Measurements from ENCODE around the gene COX4I2.
"Not testable (repeated sequence)": the region's sequence is repeated elsewhere in the genome, so short reads cannot be mapped to it uniquely, and the experiment has no call there.

GRCh38 chr20:31668944-31669343 lies 31.2 kb downstream of the COX4I2 start:
- TF ChIP-seq, protein P1, sequence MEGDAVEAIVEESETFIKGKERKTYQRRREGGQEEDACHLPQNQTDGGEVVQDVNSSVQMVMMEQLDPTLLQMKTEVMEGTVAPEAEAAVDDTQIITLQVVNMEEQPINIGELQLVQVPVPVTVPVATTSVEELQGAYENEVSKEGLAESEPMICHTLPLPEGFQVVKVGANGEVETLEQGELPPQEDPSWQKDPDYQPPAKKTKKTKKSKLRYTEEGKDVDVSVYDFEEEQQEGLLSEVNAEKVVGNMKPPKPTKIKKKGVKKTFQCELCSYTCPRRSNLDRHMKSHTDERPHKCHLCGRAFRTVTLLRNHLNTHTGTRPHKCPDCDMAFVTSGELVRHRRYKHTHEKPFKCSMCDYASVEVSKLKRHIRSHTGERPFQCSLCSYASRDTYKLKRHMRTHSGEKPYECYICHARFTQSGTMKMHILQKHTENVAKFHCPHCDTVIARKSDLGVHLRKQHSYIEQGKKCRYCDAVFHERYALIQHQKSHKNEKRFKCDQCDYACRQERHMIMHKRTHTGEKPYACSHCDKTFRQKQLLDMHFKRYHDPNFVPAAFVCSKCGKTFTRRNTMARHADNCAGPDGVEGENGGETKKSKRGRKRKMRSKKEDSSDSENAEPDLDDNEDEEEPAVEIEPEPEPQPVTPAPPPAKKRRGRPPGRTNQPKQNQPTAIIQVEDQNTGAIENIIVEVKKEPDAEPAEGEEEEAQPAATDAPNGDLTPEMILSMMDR (IDR thresholded peaks at IDR 0.05; ENCODE audit: insufficient read depth, low read length) = not testable (repeated sequence)
- not testable (repeated sequence) for TF ChIP-seq REST (IDR thresholded peaks at IDR 0.05; ENCODE audit: insufficient replicate concordance, low read depth)

Data from HL-60 (cell line).